ENCODE results near the gene VCP. TPM values are rescaled to one million over a fixed set of nuclear protein-coding genes. Genes with fewer than 3 reads are reported as not detected.

The VCP gene
- total RNA-seq, 1 donor from 2014 or later, result 292 TPM

GRCh38 chr9:35104586-35104985 is 32.2 kb upstream of the VCP start:
- intact Hi-C loops (cut with micrococcal nuclease), result no loop called here

- intact Hi-C loops (cut with micrococcal nuclease), result loop anchor here (1.0 kb wide), 6 partner anchors 8 to 501 kb away; partner anchors contain the start of genes DNAJB5 and VCP
These were observed 31.3 kb upstream of the VCP start for GRCh38 chr9:35103660-35104191.

GRCh38 chr9:35102769-35103659 is 30.6 kb upstream of the VCP start, which contains the start of gene STOML2:
STOML2 (minus strand) TSS chr9:35103131; CDS start chr9:35103094, 37 bp downstream.
- intact Hi-C loops (cut with micrococcal nuclease), result loop anchor here (1.0 kb wide), 6 partner anchors 8 to 501 kb away; partner anchors contain the start of genes DNAJB5 and VCP

- intact Hi-C loops (cut with micrococcal nuclease), result no loop called here
These were observed 30.0 kb upstream of the VCP start for GRCh38 chr9:35102465-35102768.

GRCh38 chr9:35097573-35097972 is 25.1 kb upstream of the VCP start:
- intact Hi-C loops (cut with micrococcal nuclease), result no loop called here

- intact Hi-C loops (cut with micrococcal nuclease), result loop anchor here (1.0 kb wide), 12 partner anchors 9 to 719 kb away; partner anchors contain the start of genes DNAJB5 and VCP
These were observed 23.8 kb upstream of the VCP start, which contains the start of gene PIGO for GRCh38 chr9:35096035-35096849. PIGO (minus strand) TSS chr9:35096591; CDS start chr9:35095565, 1,026 bp downstream.

- intact Hi-C loops (cut with micrococcal nuclease), result no loop called here
These were observed 19.1 kb upstream of the VCP start for GRCh38 chr9:35091536-35091935.

- intact Hi-C loops (cut with micrococcal nuclease), result no loop called here
These were observed 17.0 kb upstream of the VCP start for GRCh38 chr9:35089434-35089833.

GRCh38 chr9:35085078-35085477 is 12.7 kb upstream of the VCP start:
- intact Hi-C loops (cut with micrococcal nuclease), result no loop called here

GRCh38 chr9:35079426-35080341 is 7.3 kb upstream of the VCP start, which contains the start of gene FANCG:
FANCG (minus strand) TSS chr9:35079942; CDS start chr9:35079524, 418 bp downstream.
- intact Hi-C loops (cut with micrococcal nuclease), result loop anchor here (1.0 to 10.0 kb wide), 11 partner anchors 7 to 1775 kb away; partner anchors contain the start of genes ATOSB, CCL27, DNAI1 and DNAJB5

GRCh38 chr9:35079041-35079425 is 6.6 kb upstream of the VCP start:
- intact Hi-C loops (cut with micrococcal nuclease), result loop anchor here (10.0 kb wide), 6 partner anchors 414 to 1774 kb away; partner anchors contain the start of genes CCL27, DNAI1, FAM219A and HINT2

- intact Hi-C loops (cut with micrococcal nuclease), result loop anchor here (10.0 kb wide), 6 partner anchors 413 to 1773 kb away; partner anchors contain the start of genes CCL27, DNAI1, FAM219A and HINT2
These were observed 5.6 kb upstream of the VCP start for GRCh38 chr9:35078066-35078465.

GRCh38 chr9:35076848-35077247 is 4.4 kb upstream of the VCP start:
- intact Hi-C loops (cut with micrococcal nuclease), result loop anchor here (10.0 kb wide), 6 partner anchors 412 to 1772 kb away; partner anchors contain the start of genes CCL27, DNAI1, FAM219A and HINT2

GRCh38 chr9:35075358-35075757 is 2.9 kb upstream of the VCP start:
- intact Hi-C loops (cut with micrococcal nuclease), result loop anchor here (10.0 kb wide), 6 partner anchors 411 to 1771 kb away; partner anchors contain the start of genes CCL27, DNAI1, FAM219A and HINT2

GRCh38 chr9:35074791-35075190 is 2.4 kb upstream of the VCP start:
- intact Hi-C loops (cut with micrococcal nuclease), result loop anchor here (5.0 to 10.0 kb wide), 11 partner anchors 88 to 1770 kb away; partner anchors contain the start of genes CCDC107, CCL27, DNAI1 and FAM219A

GRCh38 chr9:35074141-35074540 is 1.7 kb upstream of the VCP start:
- intact Hi-C loops (cut with micrococcal nuclease), result loop anchor here (5.0 to 10.0 kb wide), 11 partner anchors 88 to 1769 kb away; partner anchors contain the start of genes CCDC107, CCL27, DNAI1 and FAM219A

- intact Hi-C loops (cut with micrococcal nuclease), result loop anchor here (5.0 to 10.0 kb wide), 11 partner anchors 89 to 1768 kb away; partner anchors contain the start of genes CCDC107, CCL27, DNAI1 and FAM219A
These were observed 821 bp upstream of the VCP start for GRCh38 chr9:35073279-35073612.

- intact Hi-C loops (cut with micrococcal nuclease), result loop anchor here (1.0 to 10.0 kb wide), 23 partner anchors 8 to 1767 kb away; partner anchors contain the start of genes CCDC107, CCL27, CREB3 and DCAF12
These were observed 488 bp downstream of the VCP start for GRCh38 chr9:35071814-35072460.
